HG03060 (cell line): ENCODE measurements around the gene NR2F2.
A peak's percentile ranks its signal among the peaks of the same experiment; 100 is the strongest.

Experiments
- ATAC-seq: cut with Tn5 transposase; IDR thresholded peaks from one replicate; pipeline ENCODE4 v1.9.1; 2021; ENCODE audit warnings: low read depth, moderate number of reproducible peaks; ENCODE audit not compliant: unreplicated experiment

NR2F2 gene

GRCh38 chr15:96352604-96353405 lies 22.3 kb downstream of the NR2F2 start:
- no peak for ATAC-seq

DNA sequence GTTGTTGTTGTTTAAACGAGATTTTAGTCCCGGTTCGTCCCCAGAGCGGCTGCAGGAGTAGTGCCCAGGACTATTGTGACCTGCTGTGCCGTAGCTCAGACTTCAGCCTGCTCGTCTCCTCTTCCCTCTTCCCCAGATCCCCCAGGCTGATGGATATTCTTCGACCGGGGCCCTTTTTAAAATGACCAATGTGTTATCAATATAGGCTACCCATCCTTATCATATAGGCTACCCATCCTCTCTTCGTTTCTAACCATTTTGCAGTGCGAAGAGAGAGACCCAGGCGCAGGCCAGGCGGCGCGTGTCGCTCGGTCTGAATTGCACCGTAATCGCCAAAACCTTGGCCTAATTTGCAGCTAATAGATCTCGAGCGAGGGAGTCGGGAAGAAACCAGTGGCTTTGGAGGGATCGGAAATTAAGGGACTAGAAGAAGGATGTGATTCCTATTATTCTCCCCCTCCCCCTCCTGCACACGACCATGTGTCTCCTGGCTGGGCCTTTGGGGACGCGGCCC lies 23.0 kb downstream of the NR2F2 start:
- ATAC-seq, result no peak

DNA sequence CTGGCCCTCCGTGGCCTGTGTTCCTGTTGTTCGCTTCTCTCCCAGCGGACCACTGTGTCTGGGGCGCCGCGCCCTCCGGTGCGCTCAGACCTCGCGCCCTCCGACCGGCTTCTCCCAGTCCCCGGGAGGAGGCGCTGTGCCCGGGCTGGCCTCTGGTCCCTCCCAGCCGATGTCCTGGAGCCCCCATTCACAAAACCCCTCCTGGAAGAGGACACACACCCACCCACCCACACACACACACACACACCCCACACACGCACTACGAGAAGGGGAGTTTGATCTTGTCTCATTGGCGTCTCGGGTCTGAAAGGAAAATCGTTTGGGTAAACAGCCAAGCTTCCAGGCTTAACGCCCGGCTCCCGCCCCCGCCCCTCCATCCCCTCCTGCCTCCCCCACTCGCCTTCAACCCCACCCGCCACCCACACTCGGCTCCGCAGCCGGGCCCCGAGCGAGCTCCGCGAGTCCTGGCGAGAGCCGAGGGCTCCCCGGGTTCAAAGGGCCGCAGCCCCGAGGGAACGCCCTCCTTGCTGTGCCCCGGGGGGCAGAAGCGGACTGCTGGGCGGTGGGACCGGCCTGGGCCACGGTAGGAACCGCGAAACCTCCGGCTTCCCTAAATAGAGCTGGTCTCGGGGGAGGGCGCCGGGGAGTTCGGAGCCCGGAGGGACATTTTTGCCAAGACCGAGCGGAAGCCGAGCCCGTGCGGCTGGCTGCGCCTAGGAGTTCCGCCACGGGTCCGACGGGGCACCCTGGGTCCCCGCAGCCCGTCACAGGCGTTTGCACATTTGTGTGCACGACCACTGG lies 23.6 kb downstream of the NR2F2 start:
- no peak for ATAC-seq

DNA sequence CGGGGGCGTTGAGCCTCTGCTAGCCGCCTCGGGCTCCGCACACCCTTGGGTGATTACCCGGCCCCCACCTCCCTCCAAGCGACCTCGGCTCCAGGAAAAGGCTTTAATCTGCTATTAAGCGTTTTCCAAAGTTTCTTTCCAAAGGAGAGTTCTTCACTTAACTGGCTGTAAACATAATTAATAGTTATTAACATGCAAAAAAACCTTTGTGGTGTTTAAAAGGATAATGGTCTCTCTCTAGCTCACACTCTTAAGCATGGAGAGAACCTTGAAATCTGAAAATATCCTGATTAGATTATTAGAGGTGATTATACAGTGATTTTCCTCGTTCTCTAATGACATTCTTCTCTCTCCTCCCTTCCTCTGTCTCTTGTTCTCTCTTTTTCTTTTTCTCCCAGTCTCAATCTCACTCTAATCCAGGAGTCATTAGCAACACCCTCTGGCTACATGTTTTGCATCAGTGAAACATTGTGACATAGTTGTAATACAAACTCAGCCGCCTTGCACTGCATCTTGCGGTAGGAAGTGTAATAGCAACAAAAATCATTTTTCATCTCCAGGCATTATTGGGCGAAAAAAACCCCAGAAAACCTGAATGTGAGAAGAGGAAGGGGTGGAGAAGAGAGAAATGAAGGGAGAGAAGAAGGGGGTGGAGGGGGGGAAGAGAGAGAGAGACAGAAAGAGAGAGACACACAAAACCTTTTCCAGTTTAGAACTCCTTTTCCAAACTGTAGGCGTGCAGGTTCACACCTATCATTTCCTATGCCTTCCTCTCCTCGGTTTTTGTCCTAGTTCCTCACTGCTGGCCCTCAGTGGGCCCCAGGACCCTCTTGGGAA lies 24.4 kb downstream of the NR2F2 start:
- ATAC-seq, result no peak

- no peak for ATAC-seq
Observed at GRCh38 chr15:96355568-96356187, 25.2 kb downstream of the NR2F2 start.

- ATAC-seq, result peak; percentile 68
Observed at GRCh38 chr15:96356494-96357455, 26.3 kb downstream of the NR2F2 start.

DNA sequence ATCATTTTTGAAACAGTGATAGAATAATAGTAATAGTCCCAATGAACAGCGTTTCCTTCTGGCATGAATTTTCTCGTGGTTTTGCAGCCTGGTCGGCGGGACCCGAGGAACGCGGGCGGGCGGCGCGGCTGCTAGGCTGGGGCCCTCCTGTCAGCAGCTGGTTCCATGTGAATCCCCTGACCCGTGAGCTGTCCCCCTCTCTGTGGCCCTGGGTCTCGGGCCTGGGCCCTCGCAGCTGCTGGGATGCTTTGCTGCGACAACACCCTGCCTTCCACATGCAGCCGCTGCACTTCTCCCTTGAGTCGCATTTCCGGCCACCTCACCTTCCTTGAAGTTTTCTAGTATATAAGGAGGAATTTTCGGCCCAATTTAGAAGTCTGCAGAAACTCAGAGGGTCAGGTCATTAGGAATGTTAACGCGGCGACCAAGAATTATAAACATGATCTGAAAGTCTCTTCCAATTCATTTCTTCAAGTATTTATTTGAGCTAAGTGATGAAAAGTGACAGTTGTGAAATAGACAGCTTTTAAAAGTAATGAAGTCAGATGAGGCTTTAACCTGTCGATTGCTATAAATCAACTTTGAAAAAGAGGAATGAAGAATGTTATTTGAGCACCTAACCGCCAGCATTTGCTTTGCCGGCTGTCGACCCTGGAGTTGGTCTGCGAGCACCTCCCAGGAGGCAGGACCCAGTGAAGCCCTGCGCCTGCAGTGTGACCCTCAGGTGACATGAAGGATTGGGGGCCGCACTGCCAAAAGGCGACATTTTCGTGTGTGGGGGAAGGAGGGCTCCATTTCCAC lies 27.7 kb downstream of the NR2F2 start:
- ATAC-seq, result no peak

DNA sequence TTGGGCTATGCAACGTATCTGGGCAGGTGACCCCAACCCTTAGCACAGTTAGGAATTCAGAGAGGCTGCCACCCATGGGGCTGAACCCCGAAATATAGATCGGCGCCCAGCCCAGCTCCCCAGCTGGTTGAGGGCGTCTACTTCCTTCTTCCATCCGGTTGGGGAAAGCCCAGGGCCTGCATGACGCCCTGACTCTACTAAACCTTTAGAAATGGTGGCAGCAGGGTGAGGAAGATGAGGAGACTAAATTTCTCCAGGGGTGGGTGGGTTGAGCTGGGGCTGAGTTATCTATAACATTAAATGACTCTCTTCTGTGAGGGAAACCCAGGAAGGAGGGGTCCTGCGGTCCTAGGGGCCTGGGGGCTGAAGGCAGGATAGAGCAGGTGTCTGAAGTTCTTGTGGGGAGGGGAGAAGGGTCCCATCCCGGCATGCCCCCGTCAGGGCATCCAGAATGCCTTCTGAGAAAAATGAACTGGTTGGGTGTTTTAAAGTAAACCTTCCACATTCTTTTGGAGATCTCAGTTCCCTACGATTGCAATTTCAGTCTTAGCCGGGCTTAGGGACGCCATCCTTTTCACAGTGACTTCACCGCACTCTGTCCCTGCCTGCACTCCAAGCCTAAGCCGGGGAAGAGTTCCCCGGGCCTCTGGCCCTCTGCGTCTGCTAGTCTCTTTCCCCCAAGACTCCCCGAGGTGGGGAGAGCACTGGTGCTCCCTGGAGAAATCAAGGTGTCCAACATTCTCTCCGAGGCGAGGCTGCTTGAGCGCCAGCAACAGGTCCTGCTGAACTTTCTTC lies 28.5 kb downstream of the NR2F2 start:
- ATAC-seq, result no peak

DNA sequence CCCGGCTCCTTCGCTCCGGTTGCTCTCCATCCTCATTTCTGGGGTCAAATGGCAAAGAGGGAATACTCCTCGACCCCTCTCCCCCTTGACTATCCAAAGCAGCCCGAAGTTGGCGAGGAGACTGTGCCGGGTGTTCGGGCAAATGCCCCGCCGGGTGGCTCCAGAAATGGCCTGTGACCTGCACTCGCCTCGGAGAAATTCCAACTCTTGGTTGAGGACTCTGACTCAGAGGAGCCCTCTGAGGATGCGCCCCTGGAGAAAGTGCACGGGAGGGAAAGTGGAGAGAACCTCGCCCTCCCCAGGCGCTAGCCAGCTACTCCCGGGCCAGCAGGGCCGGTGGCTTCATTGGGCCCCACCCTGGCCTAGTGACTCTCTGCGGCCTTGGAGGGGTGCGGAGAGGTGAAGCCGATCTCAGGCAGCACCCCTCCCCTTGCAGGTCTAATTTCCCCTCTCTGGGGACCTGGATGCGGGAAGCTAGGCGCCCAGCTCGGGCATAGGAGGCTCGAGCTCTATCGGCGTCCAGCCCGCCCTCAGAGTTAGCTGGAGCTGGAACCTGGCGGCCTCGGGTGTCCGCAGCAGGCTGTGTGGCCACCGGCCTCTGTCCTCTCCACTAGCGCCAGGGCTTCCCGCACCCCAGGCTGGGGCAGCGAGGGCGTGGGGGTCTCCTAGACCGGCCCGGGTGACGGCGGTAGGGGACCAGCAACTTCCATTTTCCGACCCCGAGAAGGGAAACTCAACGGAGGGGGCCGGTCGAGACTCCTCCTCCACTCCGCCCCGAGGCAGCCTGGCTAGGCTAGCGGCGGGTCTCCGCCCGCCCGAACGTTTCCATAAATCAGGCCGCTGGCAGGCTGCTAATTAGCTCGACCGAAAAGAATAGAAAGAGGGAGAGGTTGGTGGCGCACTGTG lies 29.4 kb downstream of the NR2F2 start:
- ATAC-seq, result no peak

GRCh38 chr15:96360581-96361308 lies 30.2 kb downstream of the NR2F2 start:
- no peak for ATAC-seq

DNA sequence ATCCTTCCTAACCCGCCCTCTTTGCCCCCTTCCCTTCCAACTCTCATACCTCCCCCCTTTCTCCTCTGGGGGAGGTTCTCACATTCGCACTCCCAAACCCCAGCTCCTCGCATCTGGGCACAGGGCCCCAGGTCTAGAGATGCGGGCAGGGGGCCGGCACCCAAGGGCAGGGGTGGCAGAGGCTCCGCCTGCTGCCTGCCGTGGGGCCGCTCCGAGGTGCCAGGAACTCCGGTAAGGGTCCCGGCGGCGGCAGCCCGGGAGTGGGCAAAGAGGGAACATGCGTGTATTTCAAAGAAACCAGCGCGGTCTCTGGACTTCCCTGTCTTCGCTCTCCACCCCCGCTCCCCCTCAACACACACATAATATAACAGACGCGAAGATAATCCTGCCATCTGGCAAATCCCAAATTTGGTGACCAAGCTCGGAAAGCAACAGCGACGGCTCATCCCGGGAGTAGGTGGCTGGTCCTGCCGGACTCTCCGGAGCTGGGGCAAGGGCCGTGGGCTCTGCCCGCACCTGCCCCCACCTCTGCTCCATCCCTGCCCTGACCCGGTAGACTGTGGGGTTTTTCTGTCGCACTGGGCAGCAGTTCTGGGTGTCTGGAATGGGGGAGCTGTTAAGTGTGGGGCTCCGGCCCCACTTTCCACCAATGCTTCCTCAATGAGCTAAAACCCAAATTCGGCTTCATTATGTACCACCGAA lies 31.0 kb downstream of the NR2F2 start:
- no peak for ATAC-seq

- no peak for ATAC-seq
Observed at GRCh38 chr15:96362011-96362754, 31.7 kb downstream of the NR2F2 start.

DNA sequence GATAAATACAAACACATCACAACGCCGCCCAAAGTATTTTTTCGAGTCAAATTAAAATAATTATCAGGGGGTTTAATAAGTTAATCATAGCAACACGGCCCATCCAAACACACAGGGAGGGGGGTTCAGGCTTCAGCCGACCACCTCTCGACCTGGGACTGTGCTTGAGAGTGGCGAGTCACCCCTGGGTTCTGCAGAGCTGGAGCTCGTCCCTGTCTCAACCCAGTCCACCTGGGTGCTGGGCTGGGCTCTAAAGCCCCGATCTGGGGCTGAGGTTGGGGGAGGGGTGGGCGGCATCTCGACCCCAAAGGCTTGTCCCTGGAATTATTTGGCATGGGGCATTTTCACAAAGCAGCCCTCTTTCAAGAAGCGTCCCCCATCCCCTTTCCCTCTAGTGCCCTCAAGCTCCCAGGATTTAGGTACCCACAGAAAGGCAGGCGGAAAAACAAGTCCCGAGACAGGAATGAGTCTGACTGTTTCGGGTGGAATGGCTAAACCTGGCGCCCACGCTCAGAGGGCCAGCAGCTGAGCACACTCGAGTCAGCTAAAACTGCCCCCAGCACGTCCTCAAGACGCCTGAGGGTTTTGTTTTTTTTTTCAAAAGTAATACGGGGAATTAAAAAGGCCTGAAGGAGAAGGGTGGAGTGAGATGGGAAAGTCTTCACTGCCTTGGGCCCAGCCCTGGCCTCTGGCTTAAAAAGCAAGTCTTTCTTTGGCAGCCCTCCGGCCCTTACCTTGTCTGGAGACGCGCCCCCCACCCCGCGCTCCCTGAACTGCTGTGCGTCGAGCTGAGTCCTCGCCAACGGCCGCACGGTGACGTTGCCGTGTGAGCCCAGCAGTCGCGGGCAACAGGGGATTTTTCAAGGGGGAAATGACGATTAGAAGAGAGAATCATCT lies 32.5 kb downstream of the NR2F2 start:
- no peak for ATAC-seq

DNA sequence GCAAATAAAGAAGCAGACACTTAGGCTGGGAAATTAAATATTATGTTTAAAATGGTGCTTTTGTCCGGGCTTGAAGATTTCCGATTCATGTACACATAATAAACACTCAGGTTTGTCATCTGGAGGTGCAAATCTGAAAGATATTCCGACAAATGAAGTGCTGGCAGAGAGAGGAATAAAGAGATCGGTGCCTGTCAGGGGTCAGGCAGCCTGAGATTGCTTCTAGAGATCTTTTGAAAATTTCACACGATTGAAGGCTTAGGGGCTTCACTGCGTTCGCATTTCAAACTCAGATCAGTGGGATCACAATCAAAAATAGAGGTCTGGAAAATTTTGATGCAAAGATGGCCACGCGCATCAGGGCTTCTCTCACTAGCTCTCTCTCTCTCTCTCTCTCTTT lies 33.2 kb downstream of the NR2F2 start:
- ATAC-seq, result no peak
